Measurements from ENCODE around the gene MRPL17.

DNA sequence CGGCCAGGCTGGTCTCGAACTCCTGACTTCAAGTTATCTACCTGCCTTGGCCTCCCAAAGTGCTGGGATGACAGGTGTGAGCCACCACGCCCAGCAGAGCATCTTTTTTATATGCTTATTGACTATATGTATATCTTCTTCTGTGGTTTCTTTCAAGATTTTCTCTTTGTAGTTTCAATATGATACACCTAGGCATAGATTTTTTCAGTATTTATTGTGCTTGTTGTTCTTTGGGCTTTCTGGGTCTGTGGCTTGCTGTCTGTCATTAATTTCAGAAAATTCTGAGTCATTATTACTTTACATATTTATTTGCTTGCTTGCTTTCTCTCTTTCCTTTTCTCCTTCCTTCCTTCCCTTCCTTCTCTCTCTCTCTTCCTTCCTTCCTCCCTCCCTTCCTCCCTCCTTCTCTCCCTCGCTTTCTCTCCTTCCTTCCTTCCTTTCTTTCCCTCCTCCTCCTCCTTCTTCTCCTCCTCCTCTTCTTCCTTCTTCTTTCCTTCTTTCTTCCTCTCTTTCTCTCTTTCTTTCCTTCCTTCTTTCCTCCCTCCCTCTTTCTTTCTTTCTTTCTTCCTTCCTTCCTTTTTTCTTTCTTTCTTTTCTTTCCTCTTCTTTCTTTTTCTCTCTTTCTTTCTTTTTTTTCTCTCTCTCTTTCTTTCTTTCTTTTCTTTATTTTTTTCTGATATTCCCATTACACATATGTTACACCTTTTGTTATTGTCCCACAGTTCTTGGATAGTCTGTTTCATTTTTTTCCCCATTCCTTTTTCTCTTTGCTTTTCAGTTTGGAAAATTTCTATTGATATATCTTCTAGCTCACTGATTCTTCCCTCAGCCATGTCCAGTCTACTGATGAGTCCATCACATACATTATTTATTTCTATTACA lies 16.6 kb downstream of the MRPL17 start:
- TF ChIP-seq POLR2AphosphoS5 (IDR thresholded peaks at IDR 0.05): no peak
- TF ChIP-seq, protein P1, sequence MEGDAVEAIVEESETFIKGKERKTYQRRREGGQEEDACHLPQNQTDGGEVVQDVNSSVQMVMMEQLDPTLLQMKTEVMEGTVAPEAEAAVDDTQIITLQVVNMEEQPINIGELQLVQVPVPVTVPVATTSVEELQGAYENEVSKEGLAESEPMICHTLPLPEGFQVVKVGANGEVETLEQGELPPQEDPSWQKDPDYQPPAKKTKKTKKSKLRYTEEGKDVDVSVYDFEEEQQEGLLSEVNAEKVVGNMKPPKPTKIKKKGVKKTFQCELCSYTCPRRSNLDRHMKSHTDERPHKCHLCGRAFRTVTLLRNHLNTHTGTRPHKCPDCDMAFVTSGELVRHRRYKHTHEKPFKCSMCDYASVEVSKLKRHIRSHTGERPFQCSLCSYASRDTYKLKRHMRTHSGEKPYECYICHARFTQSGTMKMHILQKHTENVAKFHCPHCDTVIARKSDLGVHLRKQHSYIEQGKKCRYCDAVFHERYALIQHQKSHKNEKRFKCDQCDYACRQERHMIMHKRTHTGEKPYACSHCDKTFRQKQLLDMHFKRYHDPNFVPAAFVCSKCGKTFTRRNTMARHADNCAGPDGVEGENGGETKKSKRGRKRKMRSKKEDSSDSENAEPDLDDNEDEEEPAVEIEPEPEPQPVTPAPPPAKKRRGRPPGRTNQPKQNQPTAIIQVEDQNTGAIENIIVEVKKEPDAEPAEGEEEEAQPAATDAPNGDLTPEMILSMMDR (IDR thresholded peaks at IDR 0.05): no peak
- no peak for TF ChIP-seq POLR2A (IDR thresholded peaks at IDR 0.05)
- TF ChIP-seq EP300 (IDR thresholded peaks at IDR 0.05; ENCODE audit: low read depth): no peak

All from transverse colon (tissue), 4 donors.